ENCODE data around the gene BOLA2B.

The BOLA2B gene

DNA sequence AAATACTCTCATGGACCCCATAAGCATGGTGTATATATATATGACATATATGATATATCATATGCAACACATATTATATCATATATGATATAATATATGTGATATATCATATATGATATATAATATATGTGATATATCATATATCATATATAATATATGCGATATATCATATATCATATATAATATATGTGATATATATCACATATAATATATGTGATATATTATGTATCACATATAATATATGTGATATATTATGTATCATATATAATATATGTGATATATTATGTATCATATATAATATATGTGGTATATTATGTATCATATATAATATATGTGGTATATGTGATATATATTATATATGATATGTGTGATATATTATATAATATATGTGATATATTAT lies 48.5 kb downstream of the BOLA2B start:
- DNase-seq (ENCODE audit: low read depth in 1 of 2, low spot score in 1 of 2) = no peak

DNA sequence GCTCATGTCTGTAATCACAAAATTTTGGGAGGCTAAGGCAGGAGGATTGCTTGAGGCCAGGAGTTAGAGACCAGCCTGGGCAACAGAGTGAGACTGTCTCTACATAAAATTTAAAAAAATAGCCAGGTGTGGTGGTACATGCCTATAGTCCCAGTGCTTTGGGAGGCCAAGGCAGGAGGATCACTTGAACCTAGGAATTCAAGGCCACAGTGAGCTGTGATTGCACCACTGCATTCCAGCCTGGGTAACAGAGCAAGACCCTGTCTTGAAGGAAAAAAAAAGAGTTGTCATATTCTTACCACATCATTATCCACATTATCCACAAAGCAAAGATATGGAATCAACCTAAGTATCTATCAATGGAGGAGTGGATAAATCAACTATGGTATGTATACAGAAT lies 49.4 kb downstream of the BOLA2B start:
- DNase-seq (ENCODE audit: low read depth in 1 of 2, low spot score in 1 of 2) = no peak

- no peak for DNase-seq (ENCODE audit: low read depth in 1 of 2, low spot score in 1 of 2)
Measured at GRCh38 chr16:30143347-30143702, 50.1 kb downstream of the BOLA2B start.
